Tibial artery (tissue), 4 donors: ENCODE data around the gene GRK4.

Experiments
- DNase-seq, 2 donors: peaks; one replicate each; pipeline ENCODE4 v3.0.0-alpha.2; 2019
- H3K27ac ChIP-seq, 2 donors: fragments of 200-600 bp; sonication (generic) in 1 of 2; 1 replicate in 1 of 2; 2 replicates in 1 of 2; pipeline ENCODE4 v1.5.1; 2018 to 2019; ENCODE audit warnings: mild to moderate bottlenecking in 1 of 2
- H3K27me3 ChIP-seq, 2 donors: fragments of 200-600 bp; sonication (generic) in 1 of 2; one replicate each; pipeline versions ENCODE4 v1.5.1 to v1.6.0; 2016 to 2019
- H3K36me3 ChIP-seq, 3 donors: fragments of 200-600 bp; sonication (generic) in 2 of 3; one replicate each; pipeline ENCODE4 v1.5.1; 2016 to 2019; ENCODE audit warnings: mild to moderate bottlenecking in 2 of 3
- H3K4me1 ChIP-seq, 4 donors: fragments of 200-600 bp; sonication (generic) in 2 of 4; 1 replicate in 3 of 4; 2 replicates in 1 of 4; pipeline ENCODE4 v1.5.1; 2016 to 2019
- H3K4me3 ChIP-seq, 2 donors: fragments of 200-600 bp; sonication (generic) in 1 of 2; 1 replicate in 1 of 2; 2 replicates in 1 of 2; pipeline ENCODE4 v1.5.1; 2018 to 2019; ENCODE audit warnings: mild to moderate bottlenecking in 2 of 2
- H3K9me3 ChIP-seq, 3 donors: fragments of 200-600 bp; sonication (generic) in 1 of 3; one replicate each; pipeline ENCODE4 v1.5.1; 2016 to 2019
- CTCF ChIP-seq, 2 experiments: fragments of 200-600 bp in 1 of 2; fragments of 450-650 bp in 1 of 2; IDR thresholded peaks; one replicate each; pipeline ENCODE4 v1.5.1; 2017 to 2019; ENCODE audit warnings: antibody characterized with exemption in 2 of 2, mild to moderate bottlenecking in 1 of 2, moderate library complexity in 1 of 2
- intact Hi-C: fragments of 100-400 bp; cut with DNase I; formaldehyde crosslinking; loops from one replicate; pipeline ENCODE4 v1.15.0; 2023; ENCODE audit warnings: low total_unique reads

The GRK4 gene

DNA sequence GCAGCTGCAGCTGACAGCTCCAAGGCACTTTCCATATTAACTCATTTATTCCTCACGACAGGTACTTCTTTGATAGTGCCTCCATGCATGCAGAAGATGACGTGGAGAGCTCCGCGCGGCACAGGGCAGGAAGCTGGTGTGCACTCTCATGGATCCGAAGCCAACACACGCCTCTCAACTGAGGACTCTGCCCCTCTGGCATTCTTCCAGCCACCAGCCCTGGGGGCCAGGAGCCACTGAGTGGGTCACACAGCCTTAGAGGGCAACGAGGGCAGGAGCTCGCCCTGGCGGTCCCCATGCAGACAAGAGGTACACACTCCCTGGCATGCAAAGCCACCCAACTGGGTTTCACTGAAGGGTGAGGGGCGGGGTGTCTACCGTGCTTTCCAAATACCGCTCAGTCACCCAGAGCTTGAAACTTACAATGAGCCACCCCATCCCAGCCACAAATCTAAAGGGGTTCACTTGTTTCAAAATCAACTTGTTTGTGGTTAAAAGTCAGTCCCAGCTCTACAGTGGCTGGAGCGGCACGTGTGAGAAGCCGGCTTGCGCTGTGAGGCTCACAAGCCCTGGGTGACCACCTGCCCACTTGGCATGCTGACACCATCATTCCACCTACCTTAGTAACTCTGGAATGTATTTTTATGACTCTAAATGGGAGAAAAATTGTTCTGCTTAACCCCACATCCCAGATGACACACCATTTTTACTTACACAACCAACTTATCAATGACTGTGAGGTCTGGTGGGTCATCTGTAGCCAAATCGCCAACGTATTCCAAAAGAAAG lies 16.4 kb upstream of the GRK4 start:
- intact Hi-C loops = loop anchor here (5.0 kb wide), 1 partner anchor 260 kb away; no protein-coding TSS in a partner anchor
- H3K27ac ChIP-seq = no peak overlapping the region
- H3K4me3 ChIP-seq = no peak overlapping the region
- H3K4me1 ChIP-seq = no peaks in the 10 kb centered on the region
- no peaks in the 10 kb centered on the region for H3K9me3 ChIP-seq
- H3K36me3 ChIP-seq = peaks cover 88 to 100% (median 96%) of the 10 kb centered on the region in 3 donors
- TF ChIP-seq CTCF (IDR thresholded peaks at IDR 0.05) = no peak
- H3K27me3 ChIP-seq = no peaks in the 10 kb centered on the region
- no peak for DNase-seq

- DNase-seq = no peak
- Histone ChIP-seq H3K36me3 (peaks cover 92 to 100% (median 96%) of the 10 kb centered on the region in 3 donors), H3K9me3 (no peaks in the 10 kb centered on the region), H3K27ac (no peak overlapping the region), H3K27me3 (no peaks in the 10 kb centered on the region), H3K4me1 (no peaks in the 10 kb centered on the region), H3K4me3 (no peak overlapping the region)
- TF ChIP-seq CTCF (IDR thresholded peaks at IDR 0.05) = no peak
- intact Hi-C loops = loop anchor here (5.0 kb wide), 1 partner anchor 261 kb away; no protein-coding TSS in a partner anchor
Observed at GRCh38 chr4:2947926-2948325, 15.4 kb upstream of the GRK4 start.

GRCh38 chr4:2948895-2949781 lies 14.2 kb upstream of the GRK4 start:
- no peak overlapping the region for H3K4me3 ChIP-seq
- no peak for TF ChIP-seq CTCF (IDR thresholded peaks at IDR 0.05)
- intact Hi-C loops = loop anchor here (5.0 kb wide), 1 partner anchor 262 kb away; no protein-coding TSS in a partner anchor
- H3K9me3 ChIP-seq = no peaks in the 10 kb centered on the region
- DNase-seq = no peak
- no peaks in the 10 kb centered on the region for H3K27me3 ChIP-seq
- H3K36me3 ChIP-seq = peaks cover 91 to 100% (median 96%) of the 10 kb centered on the region in 3 donors
- H3K27ac ChIP-seq = no peak overlapping the region
- H3K4me1 ChIP-seq = no peaks in the 10 kb centered on the region

- H3K27ac ChIP-seq = no peak overlapping the region
- DNase-seq = no peak
- H3K4me1 ChIP-seq = no peaks in the 10 kb centered on the region
- TF ChIP-seq CTCF (IDR thresholded peaks at IDR 0.05) = no peak
- H3K27me3 ChIP-seq = no peaks in the 10 kb centered on the region
- no peaks in the 10 kb centered on the region for H3K9me3 ChIP-seq
- peaks cover 92 to 100% (median 96%) of the 10 kb centered on the region in 3 donors for H3K36me3 ChIP-seq
- intact Hi-C loops = loop anchor here (5.0 kb wide), 1 partner anchor 262 kb away; no protein-coding TSS in a partner anchor
- no peak overlapping the region for H3K4me3 ChIP-seq
Observed at GRCh38 chr4:2949782-2950125, 13.6 kb upstream of the GRK4 start.

GRCh38 chr4:2950221-2950989 lies 13.0 kb upstream of the GRK4 start:
- DNase-seq = no peak
- TF ChIP-seq CTCF (IDR thresholded peaks at IDR 0.05) = no peak
- Histone ChIP-seq H3K27ac (no peak overlapping the region), H3K4me1 (no peaks in the 10 kb centered on the region), H3K27me3 (no peaks in the 10 kb centered on the region), H3K9me3 (no peaks in the 10 kb centered on the region), H3K36me3 (peaks cover 86 to 98% (median 93%) of the 10 kb centered on the region in 3 donors), H3K4me3 (no peak overlapping the region)
- intact Hi-C loops = no loop called here
